ENCODE measurements around the gene HOXD11.

Gene HOXD11

GRCh38 chr2:176075481-176075880, 31.6 kb upstream of the HOXD11 start:
- Histone ChIP-seq H3K4me2 (ENCODE audit: low read length) (no peak overlapping the region), H3K27me3 (ENCODE audit: control insufficient read depth, insufficient read depth, low read length) (peaks cover 96% of the 10 kb centered on the region), H3K9ac (ENCODE audit: low read depth, low read length) (no peak overlapping the region), H3K36me3 (ENCODE audit: insufficient read depth, low read length) (no peaks in the 10 kb centered on the region), H3K4me1 (ENCODE audit: control insufficient read depth, insufficient read depth, low read length) (peaks cover 10% of the 10 kb centered on the region), H3K4me3 (ENCODE audit: low read length) (no peak overlapping the region), H3K9me3 (replicated peaks; ENCODE audit: low read length) (no peaks in the 10 kb centered on the region)

GRCh38 chr2:176076063-176076462, 31.0 kb upstream of the HOXD11 start:
- Histone ChIP-seq H3K27me3 (ENCODE audit: control insufficient read depth, insufficient read depth, low read length) (peaks cover 96% of the 10 kb centered on the region), H3K9ac (ENCODE audit: low read depth, low read length) (no peak overlapping the region), H3K4me2 (ENCODE audit: low read length) (no peak overlapping the region), H3K9me3 (replicated peaks; ENCODE audit: low read length) (peaks cover 3% of the 10 kb centered on the region), H3K36me3 (ENCODE audit: insufficient read depth, low read length) (no peaks in the 10 kb centered on the region), H3K4me1 (ENCODE audit: control insufficient read depth, insufficient read depth, low read length) (peaks cover 13% of the 10 kb centered on the region), H3K4me3 (ENCODE audit: low read length) (no peak overlapping the region)

- peaks cover 96% of the 10 kb centered on the region for H3K27me3 ChIP-seq (ENCODE audit: control insufficient read depth, insufficient read depth, low read length)
- H3K4me1 ChIP-seq (ENCODE audit: control insufficient read depth, insufficient read depth, low read length) = peaks cover 13% of the 10 kb centered on the region
- no peak overlapping the region for H3K4me2 ChIP-seq (ENCODE audit: low read length)
- H3K4me3 ChIP-seq (ENCODE audit: low read length) = no peak overlapping the region
- H3K36me3 ChIP-seq (ENCODE audit: insufficient read depth, low read length) = no peaks in the 10 kb centered on the region
- H3K9ac ChIP-seq (ENCODE audit: low read depth, low read length) = no peak overlapping the region
- H3K9me3 ChIP-seq (replicated peaks; ENCODE audit: low read length) = peaks cover 7% of the 10 kb centered on the region
These were observed 30.3 kb upstream of the HOXD11 start for GRCh38 chr2:176076796-176077195.

- Histone ChIP-seq H3K9me3 (replicated peaks; ENCODE audit: low read length) (peaks cover 7% of the 10 kb centered on the region), H3K27me3 (ENCODE audit: control insufficient read depth, insufficient read depth, low read length) (peaks cover 97% of the 10 kb centered on the region), H3K4me2 (ENCODE audit: low read length) (peak overlapping the region; percentile 66), H3K9ac (ENCODE audit: low read depth, low read length) (no peak overlapping the region), H3K36me3 (ENCODE audit: insufficient read depth, low read length) (no peaks in the 10 kb centered on the region), H3K4me3 (ENCODE audit: low read length) (no peak overlapping the region), H3K4me1 (ENCODE audit: control insufficient read depth, insufficient read depth, low read length) (peaks cover 13% of the 10 kb centered on the region)
These were observed 28.4 kb upstream of the HOXD11 start for GRCh38 chr2:176078541-176079284.

GRCh38 chr2:176079285-176079830, 27.7 kb upstream of the HOXD11 start:
- peaks cover 13% of the 10 kb centered on the region for H3K4me1 ChIP-seq (ENCODE audit: control insufficient read depth, insufficient read depth, low read length)
- H3K9me3 ChIP-seq (replicated peaks; ENCODE audit: low read length) = peaks cover 7% of the 10 kb centered on the region

GRCh38 chr2:176079831-176080539, 27.1 kb upstream of the HOXD11 start:
- no peak overlapping the region for H3K9ac ChIP-seq (ENCODE audit: low read depth, low read length)

More at GRCh38 chr2:176079285-176079830, 27.7 kb upstream of the HOXD11 start:
- Histone ChIP-seq H3K9ac (ENCODE audit: low read depth, low read length) (no peak overlapping the region), H3K27me3 (ENCODE audit: control insufficient read depth, insufficient read depth, low read length) (peaks cover 97% of the 10 kb centered on the region), H3K36me3 (ENCODE audit: insufficient read depth, low read length) (no peaks in the 10 kb centered on the region), H3K4me3 (ENCODE audit: low read length) (no peak overlapping the region), H3K4me2 (ENCODE audit: low read length) (peak overlapping the region; percentile 66)

GRCh38 chr2:176080540-176081375, 26.3 kb upstream of the HOXD11 start:
- Histone ChIP-seq H3K9me3 (replicated peaks; ENCODE audit: low read length) (peaks cover 7% of the 10 kb centered on the region), H3K4me2 (ENCODE audit: low read length) (peak overlapping the region; percentile 81), H3K4me1 (ENCODE audit: control insufficient read depth, insufficient read depth, low read length) (peaks cover 14% of the 10 kb centered on the region), H3K9ac (ENCODE audit: low read depth, low read length) (no peak overlapping the region), H3K36me3 (ENCODE audit: insufficient read depth, low read length) (no peaks in the 10 kb centered on the region), H3K4me3 (ENCODE audit: low read length) (peak overlapping the region; percentile 59), H3K27me3 (ENCODE audit: control insufficient read depth, insufficient read depth, low read length) (peaks cover 97% of the 10 kb centered on the region)

More at GRCh38 chr2:176079831-176080539, 27.1 kb upstream of the HOXD11 start:
- Histone ChIP-seq H3K4me2 (ENCODE audit: low read length) (peak overlapping the region; percentile 81), H3K27me3 (ENCODE audit: control insufficient read depth, insufficient read depth, low read length) (peaks cover 97% of the 10 kb centered on the region), H3K4me3 (ENCODE audit: low read length) (peak overlapping the region; percentile 59), H3K36me3 (ENCODE audit: insufficient read depth, low read length) (no peaks in the 10 kb centered on the region), H3K4me1 (ENCODE audit: control insufficient read depth, insufficient read depth, low read length) (peaks cover 13% of the 10 kb centered on the region), H3K9me3 (replicated peaks; ENCODE audit: low read length) (peaks cover 7% of the 10 kb centered on the region)

GRCh38 chr2:176081376-176081836, 25.7 kb upstream of the HOXD11 start:
- Histone ChIP-seq H3K9ac (ENCODE audit: low read depth, low read length) (no peak overlapping the region), H3K4me3 (ENCODE audit: low read length) (no peak overlapping the region), H3K36me3 (ENCODE audit: insufficient read depth, low read length) (no peaks in the 10 kb centered on the region), H3K4me2 (ENCODE audit: low read length) (no peak overlapping the region), H3K27me3 (ENCODE audit: control insufficient read depth, insufficient read depth, low read length) (peaks cover 97% of the 10 kb centered on the region), H3K9me3 (replicated peaks; ENCODE audit: low read length) (peaks cover 7% of the 10 kb centered on the region), H3K4me1 (ENCODE audit: control insufficient read depth, insufficient read depth, low read length) (peaks cover 18% of the 10 kb centered on the region)

GRCh38 chr2:176081837-176082524, 25.1 kb upstream of the HOXD11 start:
- Histone ChIP-seq H3K27me3 (ENCODE audit: control insufficient read depth, insufficient read depth, low read length) (peaks cover 97% of the 10 kb centered on the region), H3K4me3 (ENCODE audit: low read length) (no peak overlapping the region), H3K9ac (ENCODE audit: low read depth, low read length) (no peak overlapping the region), H3K4me1 (ENCODE audit: control insufficient read depth, insufficient read depth, low read length) (peaks cover 18% of the 10 kb centered on the region), H3K36me3 (ENCODE audit: insufficient read depth, low read length) (no peaks in the 10 kb centered on the region), H3K9me3 (replicated peaks; ENCODE audit: low read length) (peaks cover 7% of the 10 kb centered on the region), H3K4me2 (ENCODE audit: low read length) (no peak overlapping the region)

GRCh38 chr2:176082525-176082823, 24.6 kb upstream of the HOXD11 start:
- H3K9ac ChIP-seq (ENCODE audit: low read depth, low read length) = no peak overlapping the region
- H3K4me3 ChIP-seq (ENCODE audit: low read length) = no peak overlapping the region
- H3K36me3 ChIP-seq (ENCODE audit: insufficient read depth, low read length) = no peaks in the 10 kb centered on the region
- peaks cover 7% of the 10 kb centered on the region for H3K9me3 ChIP-seq (replicated peaks; ENCODE audit: low read length)
- H3K4me1 ChIP-seq (ENCODE audit: control insufficient read depth, insufficient read depth, low read length) = peaks cover 18% of the 10 kb centered on the region
- no peak overlapping the region for H3K4me2 ChIP-seq (ENCODE audit: low read length)
- H3K27me3 ChIP-seq (ENCODE audit: control insufficient read depth, insufficient read depth, low read length) = peaks cover 96% of the 10 kb centered on the region
